Uterus (tissue), 2 donors: ENCODE data around the gene SULT1A4.
"Not testable (repeated sequence)": the region's sequence is repeated elsewhere in the genome, so short reads cannot be mapped to it uniquely, and the experiment has no call there.

ENCODE experiments used
- CTCF ChIP-seq, 4 experiments: fragments of 200-600 bp in 2 of 4; fragments of 450-650 bp in 2 of 4; sonication (generic) in 2 of 4; IDR thresholded peaks; one replicate each; pipeline ENCODE4 v1.5.1; 2016 to 2019; ENCODE audit warnings: antibody characterized with exemption in 4 of 4, mild to moderate bottlenecking in 2 of 4, moderate library complexity in 1 of 4
- POLR2A ChIP-seq, 2 donors: fragments of 450-650 bp; IDR thresholded peaks; one replicate each; pipeline ENCODE4 v1.6.1; 2016; ENCODE audit warnings: antibody characterized with exemption in 2 of 2, mild to moderate bottlenecking in 1 of 2, moderate library complexity in 1 of 2

- TF ChIP-seq CTCF, POLR2A (IDR thresholded peaks at IDR 0.05): not testable (repeated sequence)
These were observed 6.5 kb downstream of the SULT1A4 start for GRCh38 chr16:29465985-29466824.
